HG03469 (cell line): ENCODE results near the gene DIAPH1.

Experiments used
- ATAC-seq: cut with Tn5 transposase; IDR thresholded peaks from one replicate; pipeline ENCODE4 v1.9.1; 2021; ENCODE audit warnings: mild to moderate bottlenecking, moderate library complexity, moderate number of reproducible peaks; ENCODE audit not compliant: unreplicated experiment

Gene DIAPH1

DNA sequence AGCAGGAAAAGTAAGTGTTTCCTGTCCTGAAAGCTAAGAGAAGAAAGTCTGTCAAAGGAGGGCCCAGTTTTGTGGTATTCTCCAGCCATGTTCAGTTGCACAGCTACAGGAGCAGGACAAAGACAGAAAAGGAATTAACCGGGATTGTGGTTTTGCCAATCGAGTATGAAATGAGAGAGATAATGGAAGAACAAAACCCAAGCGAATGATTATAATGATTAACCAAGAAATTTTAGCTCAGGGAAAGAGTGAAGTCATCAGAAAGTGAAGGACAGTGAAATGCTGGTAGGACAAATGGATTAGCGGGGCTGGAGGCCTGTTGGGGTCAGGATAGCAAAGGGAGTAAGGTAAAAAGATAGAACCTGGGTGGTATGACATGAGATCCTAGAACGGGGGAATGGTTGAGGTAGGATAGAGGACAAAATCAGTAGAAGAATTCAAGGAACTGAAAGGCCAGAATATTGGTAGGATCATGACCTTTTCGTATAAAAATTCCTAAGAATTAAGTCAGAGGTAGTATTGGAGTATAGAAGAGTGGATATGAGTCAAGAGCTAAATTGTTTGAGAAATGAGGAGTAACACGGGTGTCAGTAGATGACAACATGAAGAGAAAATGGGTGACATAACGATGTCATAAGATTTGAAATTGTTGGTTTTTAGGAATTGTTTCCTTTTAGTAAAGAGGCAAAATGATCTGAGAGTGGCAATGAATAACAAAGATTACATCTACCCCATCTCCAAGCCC is 52.8 kb downstream of the DIAPH1 start:
- no peak for ATAC-seq

DNA sequence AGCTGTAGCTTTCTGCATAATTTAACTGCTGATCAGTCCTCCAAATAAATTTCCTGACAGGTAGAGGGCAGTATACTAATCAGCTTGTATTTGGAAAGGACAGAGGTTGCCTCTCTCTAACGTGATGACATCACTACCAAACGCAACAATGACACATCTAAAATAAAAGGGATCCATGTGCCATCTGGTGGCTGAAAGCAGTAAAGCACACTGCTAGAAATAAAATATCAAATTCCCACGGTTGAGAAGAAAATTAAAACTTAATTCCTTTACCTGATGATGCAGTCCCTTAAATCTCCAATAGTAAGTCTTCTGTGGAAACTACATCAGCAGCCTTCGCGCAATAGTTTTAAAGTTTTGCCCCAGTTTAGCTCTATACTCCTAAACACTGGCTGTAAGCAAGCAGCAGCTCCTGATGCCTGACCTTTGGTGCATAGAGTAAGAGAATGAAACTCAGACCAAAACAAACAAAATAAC is 54.5 kb downstream of the DIAPH1 start:
- peak; percentile 94 for ATAC-seq

DNA sequence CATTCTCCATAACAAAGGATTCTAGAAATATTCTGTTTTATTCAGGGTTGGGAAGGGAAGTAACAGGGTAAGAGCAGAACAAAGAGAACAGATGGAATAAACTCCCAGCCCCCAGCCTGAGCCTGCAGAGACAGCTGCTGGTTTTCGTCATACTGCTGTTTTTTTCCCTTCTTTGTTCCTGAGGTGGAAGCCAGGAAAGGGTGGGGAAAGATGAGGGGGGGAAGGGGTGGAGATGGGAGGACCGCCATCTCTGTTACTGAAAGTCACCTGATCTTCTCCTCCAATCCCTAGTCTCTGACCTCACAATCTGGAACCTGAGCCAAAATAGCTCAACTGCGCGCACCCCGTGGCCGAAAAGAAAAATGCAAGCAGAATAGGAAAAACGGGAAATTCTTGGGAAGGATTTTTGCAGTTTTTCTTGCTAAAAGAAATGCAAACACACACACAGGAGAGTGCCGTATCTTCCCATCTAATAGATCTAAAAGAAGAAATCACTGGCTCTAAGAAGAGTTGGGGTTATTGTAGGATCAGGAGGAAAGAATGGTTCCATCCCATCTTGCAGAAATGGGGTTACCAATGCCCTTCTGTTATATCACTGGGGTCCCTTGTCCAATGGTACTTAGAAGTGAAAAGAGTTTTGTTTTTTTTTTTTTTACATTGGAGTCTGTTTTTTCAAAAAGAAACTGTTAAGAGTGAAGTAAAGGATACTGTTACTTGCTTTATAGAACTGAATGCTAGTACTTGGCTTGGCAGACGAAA is 57.9 kb downstream of the DIAPH1 start:
- no peak for ATAC-seq

DNA sequence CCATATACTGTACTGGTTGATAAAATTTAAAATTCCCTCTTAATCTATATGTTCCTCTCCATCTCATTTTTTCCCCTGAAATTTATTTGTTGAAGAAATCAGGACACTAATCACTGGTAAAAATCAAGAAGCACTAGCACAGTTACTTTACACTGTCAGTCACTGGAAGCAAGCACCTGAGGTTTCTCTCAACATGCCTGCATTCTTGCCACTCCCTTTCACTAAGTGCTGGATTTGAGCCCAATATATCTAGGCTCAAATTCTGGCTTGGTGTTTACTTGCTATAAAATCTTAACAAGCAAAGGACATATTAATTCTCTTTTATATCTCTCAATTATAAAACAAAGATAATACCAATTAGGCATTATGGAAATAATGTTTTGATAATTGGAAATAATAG is 58.6 kb downstream of the DIAPH1 start:
- ATAC-seq, result no peak

DNA sequence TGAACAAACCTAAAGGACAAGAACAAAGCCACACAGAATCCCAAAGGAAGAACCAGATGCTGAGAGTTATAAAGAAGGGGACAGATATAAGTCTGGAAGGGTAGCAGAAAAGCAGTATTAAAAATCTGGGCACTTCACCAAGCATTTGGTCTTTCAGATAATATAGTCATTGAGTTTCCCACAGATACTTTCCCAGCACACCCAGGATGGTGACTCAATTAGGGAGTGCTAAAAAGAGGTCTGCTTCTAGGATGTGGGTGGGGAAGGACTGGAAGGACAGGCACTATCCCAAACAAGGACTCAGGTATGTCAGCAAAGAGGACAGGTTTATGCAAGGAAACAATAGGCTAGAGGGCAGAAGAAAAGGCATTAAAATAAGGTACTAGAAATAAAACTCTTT is 59.3 kb downstream of the DIAPH1 start:
- ATAC-seq, result no peak

DNA sequence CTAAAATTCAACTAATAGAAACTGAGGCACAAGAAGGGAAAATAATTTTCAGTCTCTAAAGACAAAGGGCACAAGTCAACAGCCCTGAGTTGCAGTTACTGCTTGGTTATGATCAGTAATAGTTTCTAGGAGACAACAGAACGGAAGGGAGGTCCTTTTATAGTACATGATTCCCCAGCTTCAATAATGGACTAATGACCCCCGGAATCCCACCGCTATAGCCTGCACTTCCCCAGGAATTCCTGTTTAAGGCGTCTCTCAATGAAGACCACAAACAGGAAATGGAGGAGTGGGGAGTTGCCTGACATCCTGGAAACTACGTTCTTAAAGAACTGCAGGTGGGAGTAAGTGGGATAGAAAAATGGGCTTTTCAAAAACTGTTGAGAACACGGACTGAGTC is 60.6 kb downstream of the DIAPH1 start:
- no peak for ATAC-seq

DNA sequence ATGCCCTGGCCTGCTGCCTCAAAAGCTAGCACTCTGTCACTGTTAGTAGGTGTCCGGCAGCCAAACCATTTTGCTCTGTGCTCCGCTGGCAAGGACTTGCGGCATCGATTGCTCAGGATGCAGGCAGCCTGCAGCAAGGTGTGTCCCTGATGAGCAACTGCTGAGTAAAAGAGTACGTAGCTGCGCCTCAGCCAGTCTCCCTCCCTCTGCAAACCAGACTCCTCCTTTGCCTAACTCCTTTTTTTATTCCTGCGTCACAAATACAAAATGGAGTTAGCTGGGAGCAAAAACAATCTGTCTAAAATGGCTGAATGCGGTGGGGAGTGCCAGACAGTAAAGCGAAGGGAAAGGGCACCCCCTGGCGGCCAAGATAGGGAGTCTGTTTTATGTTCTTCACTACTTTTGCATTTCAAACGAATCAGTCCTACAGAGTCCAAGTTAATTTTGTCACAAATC is 61.1 kb downstream of the DIAPH1 start:
- peak; percentile 37 for ATAC-seq

DNA sequence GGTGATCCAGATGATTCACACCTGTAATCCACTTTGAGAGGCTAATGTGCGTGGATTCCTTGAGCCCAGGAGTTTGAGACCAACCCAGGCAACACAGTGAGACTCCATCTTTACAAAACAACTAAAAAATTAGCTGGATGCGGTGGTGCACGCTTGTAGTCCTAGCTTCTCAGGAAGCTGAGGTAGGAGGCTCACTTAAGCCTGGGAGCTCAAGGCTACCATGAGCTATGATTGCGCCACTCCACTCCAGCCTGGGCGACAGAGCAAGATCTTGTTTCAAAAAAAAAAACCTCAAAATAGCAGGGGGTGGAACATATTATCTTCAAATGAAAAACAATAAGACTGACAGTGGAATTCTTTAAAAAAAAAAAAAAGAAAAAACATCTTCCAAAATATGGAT is 70.9 kb downstream of the DIAPH1 start:
- no peak for ATAC-seq

DNA sequence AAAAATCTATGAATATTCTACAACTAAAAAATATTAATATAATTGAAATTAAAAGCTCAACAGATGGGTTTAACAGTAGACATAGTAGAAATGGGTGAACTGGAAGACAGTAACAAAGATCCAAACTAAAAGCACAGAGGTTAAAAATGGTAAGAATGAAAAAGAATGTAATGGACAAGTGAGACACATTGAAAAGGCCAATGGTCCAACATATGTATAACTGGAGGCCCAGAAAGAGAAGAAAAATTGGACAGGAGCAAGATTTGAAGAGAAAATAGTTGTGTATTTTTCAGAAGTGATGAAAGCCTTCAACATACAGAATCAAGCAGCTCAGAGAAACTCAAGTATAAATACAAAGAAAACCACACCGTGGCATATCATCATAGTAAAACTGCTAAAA is 71.3 kb downstream of the DIAPH1 start:
- no peak for ATAC-seq

DNA sequence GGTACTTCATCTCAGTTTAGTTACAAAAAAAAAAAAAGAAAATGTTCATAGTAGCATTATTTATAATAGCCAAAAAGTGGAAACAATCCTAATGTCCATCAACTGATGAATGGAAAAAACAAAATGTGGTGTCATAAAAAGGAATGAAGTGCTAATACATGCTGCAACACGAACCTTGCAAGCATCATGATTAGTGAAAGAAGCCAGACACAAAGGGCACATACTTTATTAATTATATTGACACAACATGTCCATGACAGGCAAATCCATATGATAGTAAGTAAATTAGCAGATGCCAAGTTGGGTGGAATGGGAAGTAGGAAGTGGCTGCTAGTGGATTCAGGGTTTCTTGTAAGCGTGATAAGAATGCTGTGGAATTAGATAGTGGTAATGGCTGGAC is 75.7 kb downstream of the DIAPH1 start:
- ATAC-seq, result no peak

DNA sequence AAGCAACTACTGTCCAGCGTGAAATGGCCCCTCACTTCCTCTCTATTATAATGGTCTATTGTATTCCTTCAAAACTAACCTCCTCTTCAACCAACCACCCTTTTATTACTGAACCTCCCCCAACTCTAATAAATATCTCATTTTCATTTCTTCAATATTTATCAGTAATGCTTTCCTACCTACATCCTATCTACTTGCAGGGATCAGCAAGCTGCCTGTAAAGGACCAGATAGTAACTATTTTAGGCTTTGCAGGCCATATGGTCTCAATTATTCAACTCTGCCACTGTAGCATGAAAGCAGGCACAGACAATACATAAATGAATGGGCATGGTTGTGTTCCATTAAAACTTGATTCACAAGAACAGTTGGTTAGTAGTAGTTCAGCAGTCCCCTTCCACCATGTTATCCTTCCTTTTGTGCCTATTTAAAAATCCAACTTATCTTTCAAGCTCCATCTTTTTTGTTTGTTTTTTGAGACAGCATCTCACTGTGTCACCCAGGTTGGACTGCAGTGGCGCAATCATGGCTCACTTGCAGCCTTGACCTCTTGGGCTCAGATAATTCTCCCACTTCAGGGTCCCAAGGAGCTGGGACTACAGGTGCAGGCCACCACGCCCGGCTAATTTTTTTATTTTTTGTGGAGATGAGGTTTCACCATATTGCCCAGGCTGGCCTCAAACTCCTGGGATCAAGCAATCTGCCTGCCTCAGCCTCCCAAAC is 84.1 kb downstream of the DIAPH1 start:
- no peak for ATAC-seq

DNA sequence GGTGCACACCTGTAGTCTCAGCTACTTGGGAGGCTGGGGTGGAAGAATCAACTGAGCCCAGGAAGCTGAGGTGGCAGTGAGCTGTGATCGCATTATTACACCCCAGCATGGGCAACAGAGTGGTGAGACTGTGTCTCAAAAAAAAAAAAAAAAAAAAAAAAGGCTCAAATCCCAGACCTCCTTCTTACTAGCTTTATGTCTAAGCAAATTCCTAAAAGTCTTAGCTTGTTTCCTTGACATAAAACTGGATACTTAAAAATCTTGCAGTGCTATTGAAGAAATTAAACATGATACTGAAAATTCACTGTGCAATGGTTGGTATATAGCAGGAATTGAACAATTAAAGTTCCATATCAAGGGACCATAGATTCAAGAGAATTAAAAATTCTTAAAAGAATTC is 84.9 kb downstream of the DIAPH1 start:
- ATAC-seq, result no peak

DNA sequence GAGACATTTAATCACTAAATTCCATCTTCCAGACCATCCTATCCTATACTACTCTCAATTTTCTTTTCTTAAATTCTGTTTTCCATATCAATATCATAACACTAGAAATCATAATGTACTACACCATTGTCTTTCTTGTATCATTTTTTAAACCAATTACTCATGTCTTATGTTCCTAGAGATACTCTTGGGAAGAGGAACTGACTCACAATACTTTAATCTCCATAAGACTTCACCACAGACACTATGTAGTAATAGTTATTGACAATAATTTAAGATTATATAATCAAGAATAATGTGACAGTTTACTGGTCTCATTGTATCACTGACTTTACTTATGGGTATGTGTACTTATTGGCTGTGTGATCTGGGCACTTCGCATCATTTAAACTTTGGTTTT is 86.1 kb downstream of the DIAPH1 start:
- no peak for ATAC-seq

DNA sequence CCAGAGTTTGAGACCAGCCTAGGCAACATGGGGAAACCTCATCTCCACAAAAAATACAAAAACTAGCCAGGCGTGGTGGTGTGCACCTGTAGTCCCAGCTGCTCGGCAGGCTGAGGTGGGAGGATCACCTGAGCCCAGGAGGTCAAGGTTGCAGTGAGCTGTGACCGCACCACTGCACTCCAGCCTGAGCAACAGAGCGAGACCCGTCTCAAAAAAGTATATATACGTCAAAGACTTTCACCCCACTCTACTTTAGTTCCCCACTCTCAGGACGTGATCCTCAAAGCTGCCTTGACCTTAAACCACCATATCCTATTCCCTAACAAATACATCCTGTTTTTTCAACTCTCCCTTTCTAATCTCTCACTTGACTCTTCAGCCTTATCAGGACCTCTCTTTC is 88.9 kb downstream of the DIAPH1 start:
- ATAC-seq, result no peak

DNA sequence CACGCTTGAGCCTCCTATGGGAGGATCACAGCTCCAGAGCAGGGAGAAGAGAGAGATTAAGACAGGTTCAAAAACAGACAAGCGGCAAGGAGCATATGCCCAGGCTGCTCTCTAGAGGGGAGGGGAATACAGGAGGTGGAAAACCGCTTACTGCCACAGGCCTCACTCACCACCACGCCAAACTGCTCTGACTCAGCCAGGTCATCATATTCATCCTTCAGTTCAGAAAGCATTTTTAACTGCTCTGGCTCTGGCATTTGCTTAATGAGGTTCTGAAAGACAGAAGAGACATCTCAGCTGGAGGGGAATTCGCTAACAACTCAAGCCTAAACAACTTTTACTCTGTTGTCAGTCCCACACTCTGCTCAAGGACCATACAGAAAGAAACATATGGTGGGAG is 89.8 kb downstream of the DIAPH1 start:
- ATAC-seq, result no peak

DNA sequence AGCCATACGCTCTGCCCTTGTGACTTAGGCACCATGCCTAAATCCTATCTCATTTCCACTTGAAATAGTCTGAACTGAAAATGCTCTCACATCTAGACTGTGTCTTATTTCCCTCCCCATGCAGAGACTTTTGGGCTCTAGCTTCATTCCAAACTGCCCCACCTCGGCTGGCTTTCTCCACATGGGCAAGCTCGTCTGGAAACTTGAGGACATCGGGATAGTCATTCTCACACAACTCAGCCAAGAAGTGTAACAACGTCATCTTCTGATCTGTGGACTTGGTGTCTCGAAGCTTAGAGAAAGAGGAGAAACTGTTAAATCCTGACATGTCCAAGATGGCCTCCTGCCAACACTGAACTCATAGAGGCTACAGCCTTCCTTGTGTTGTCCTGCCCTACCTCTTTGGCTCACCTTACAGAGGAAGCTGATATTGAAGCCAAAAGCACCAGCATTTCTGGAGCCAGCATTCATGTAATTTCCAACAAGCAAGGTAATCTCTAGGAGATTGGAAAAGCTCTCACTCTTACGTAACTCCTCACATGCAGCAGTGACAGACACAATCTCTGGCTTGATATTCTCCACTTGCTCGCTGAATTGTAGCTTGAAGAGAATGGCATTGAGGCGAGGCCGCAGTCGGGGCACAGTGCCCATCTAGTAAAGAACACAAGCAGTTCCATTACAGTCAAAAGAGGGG is 90.4 kb downstream of the DIAPH1 start:
- no peak for ATAC-seq

DNA sequence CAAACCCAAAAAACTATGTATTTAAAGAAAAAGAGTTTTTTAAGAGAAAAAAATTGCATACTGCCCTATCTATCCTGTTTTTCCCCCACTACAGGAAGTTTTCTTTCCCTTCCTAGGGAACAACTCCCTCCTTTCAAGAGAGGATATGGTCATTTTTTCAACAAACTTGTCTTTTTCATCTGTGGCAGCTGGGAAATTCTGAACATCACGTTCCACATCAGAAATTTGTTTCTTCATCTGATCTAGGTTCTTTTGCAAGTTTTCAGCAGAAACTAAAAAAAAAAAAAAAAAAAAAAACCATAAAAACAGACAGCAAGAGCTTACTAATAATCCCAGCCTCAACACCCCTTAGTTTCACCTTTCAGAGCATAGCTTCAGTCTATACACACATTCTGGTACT is 91.4 kb downstream of the DIAPH1 start:
- ATAC-seq, result no peak

DNA sequence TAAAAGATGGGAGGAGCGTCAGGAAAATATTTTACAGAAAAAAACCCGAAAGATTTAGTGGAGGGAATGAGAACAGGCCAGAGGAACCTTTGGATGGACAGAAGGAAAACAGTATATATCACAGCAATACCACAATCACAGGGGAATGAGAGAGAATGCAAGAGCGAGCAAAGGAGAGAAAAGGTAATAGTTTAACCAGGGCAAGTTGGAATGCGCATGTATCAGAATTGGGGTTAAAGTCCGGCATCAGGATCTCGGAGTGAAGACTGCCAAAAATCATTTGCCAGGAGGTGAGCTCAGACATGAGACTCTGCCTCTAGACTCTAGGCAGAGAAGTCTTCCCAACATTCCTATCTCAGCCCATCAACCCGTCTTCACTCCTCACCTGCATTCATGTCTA is 93.1 kb downstream of the DIAPH1 start:
- no peak for ATAC-seq

DNA sequence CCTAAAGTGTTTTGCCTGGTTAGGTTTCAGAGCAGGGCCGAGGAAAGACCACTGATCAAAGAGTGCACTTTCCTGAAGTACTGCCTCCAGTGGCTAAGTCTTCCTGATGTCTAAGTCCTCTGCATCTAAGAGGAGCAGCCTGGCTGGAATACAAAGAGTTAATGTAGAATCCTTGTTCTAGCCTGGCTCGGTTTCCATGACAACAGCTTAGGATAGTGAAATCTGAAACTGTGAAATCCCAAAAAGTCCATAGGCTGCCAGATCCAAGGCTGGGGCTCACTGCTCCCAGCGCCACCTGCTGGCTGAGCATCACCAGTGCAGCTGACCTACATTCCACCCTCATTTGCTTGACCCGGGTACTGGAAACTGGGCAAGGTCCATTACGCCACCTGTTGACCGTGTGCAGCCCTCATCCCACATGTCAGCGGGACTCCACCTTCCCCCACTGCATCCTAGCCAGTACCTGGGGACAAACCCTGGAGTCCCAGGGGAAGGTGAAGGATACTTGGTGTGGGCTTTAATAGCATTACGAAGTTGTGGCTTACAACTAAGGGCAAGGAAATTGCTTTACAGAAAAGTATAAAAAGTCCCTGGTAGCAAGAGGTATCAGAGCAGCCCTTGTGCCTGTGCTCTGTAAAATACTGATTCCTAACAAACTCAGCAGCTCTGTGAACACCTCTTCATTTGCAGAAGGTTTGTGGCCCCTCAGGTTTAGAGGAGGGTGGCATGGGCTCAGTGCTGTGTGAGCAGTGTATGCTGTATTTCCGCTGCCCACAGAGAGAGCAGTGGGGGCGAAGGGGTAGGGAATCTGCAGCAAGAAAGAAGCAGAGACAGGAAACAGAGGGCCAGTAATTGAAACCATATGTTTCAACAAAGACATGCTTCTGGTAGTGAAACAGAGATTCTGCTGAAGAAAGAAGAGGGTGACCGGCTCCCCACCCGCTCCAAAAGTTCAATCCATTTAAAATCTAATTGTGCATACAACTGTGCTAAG is 93.9 kb downstream of the DIAPH1 start:
- peak; percentile 39 for ATAC-seq

DNA sequence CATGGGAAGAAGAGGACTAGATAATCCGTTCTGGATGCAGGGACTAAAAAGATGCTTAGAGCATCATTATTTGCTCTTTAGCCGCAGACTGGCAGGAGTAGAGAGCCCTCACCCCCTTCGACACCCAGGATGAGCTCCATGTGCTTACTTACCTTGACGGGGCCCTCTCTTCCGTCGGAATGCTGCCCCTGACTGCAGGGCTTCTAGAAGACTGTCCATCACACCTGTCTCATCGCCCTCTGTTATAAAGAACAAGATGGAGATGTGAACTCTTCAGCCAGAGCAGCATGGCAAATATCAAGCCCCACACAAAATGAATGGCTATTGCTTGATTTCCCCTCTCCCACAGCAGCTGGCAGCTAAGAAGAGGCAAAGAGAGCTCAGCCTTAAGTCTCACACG is 94.8 kb downstream of the DIAPH1 start:
- ATAC-seq, result no peak
